ENCODE results near the gene KCND3. TPM values are rescaled to one million over a fixed set of nuclear protein-coding genes. Genes with fewer than 3 reads are reported as not detected.

The KCND3 gene
- polyA plus RNA-seq, 3 donors = not detected

GRCh38 chr1:111812306-111812705, 177.2 kb downstream of the KCND3 start:
- peaks cover 1 to 6% (median 5%) of the 10 kb centered on the region in 3 donors for H3K27me3 Mint-ChIP-seq (ENCODE audit: low read depth in 3 of 3)
- H3K4me1 ChIP-seq (ENCODE audit: control insufficient read depth in 1 of 2, insufficient read depth in 2 of 2, low read length in 2 of 2) = no peaks in the 10 kb centered on the region

GRCh38 chr1:111811891-111812290, 177.6 kb downstream of the KCND3 start:
- no peak overlapping the region for H2AFZ ChIP-seq (ENCODE audit: insufficient read depth, low read depth, low read length, poor library complexity, severe bottlenecking)
- no peaks in the 10 kb centered on the region for H4K20me1 ChIP-seq (ENCODE audit: insufficient read depth, low read length)
- no peak overlapping the region for H3K27ac ChIP-seq (ENCODE audit: low read depth in 1 of 2, low read length in 2 of 2)
- H3K4me3 ChIP-seq (replicated peaks in 1 of 3; ENCODE audit: low read depth in 2 of 3, low read length in 3 of 3) = no peak overlapping the region
- H3K9ac ChIP-seq (ENCODE audit: insufficient read depth, low read length, poor library complexity, severe bottlenecking) = no peak overlapping the region
- Mint-ChIP-seq H3K9me3 (no peaks in the 10 kb centered on the region), H3K36me3 (no peaks in the 10 kb centered on the region), H3K27ac (no peak overlapping the region), H3K4me3 (no peak overlapping the region), H3K4me1 (no peaks in the 10 kb centered on the region), H3K27me3 (ENCODE audit: low read depth in 3 of 3) (peaks cover 1 to 6% (median 4%) of the 10 kb centered on the region in 3 donors)
- H3K36me3 ChIP-seq (replicated peaks in 1 of 2; ENCODE audit: control insufficient read depth in 1 of 2, insufficient read depth in 2 of 2, low read length in 2 of 2) = no peaks in the 10 kb centered on the region
- H3K4me2 ChIP-seq (replicated peaks; ENCODE audit: extremely low read depth, low read length, poor library complexity, severe bottlenecking) = no peak overlapping the region
- TF ChIP-seq CTCF (IDR thresholded peaks at IDR 0.05) = no peak
- H3K79me2 ChIP-seq (ENCODE audit: insufficient read depth, low read length) = no peaks in the 10 kb centered on the region
- 87% methylated on average over 8 of the region's 10 CpGs for WGBS (ENCODE audit: insufficient coverage)
- no peaks in the 10 kb centered on the region for H3K9me3 ChIP-seq (replicated peaks in 1 of 2; ENCODE audit: control insufficient read depth in 1 of 2, insufficient read depth in 1 of 2, low read length in 2 of 2)
- H3K4me1 ChIP-seq (ENCODE audit: control insufficient read depth in 1 of 2, insufficient read depth in 2 of 2, low read length in 2 of 2) = no peaks in the 10 kb centered on the region
- DNase-seq = no peak
- no peaks in the 10 kb centered on the region for H3K27me3 ChIP-seq (ENCODE audit: control insufficient read depth in 2 of 2, insufficient read depth in 2 of 2, low read length in 2 of 2)
- intact Hi-C loops (cut with micrococcal nuclease) = no loop called here

More at GRCh38 chr1:111812306-111812705, 177.2 kb downstream of the KCND3 start:
- Histone ChIP-seq H3K4me3 (replicated peaks in 1 of 3; ENCODE audit: low read depth in 2 of 3, low read length in 3 of 3) (no peak overlapping the region), H3K4me2 (replicated peaks; ENCODE audit: extremely low read depth, low read length, poor library complexity, severe bottlenecking) (no peak overlapping the region), H4K20me1 (ENCODE audit: insufficient read depth, low read length) (no peaks in the 10 kb centered on the region), H3K27me3 (ENCODE audit: control insufficient read depth in 2 of 2, insufficient read depth in 2 of 2, low read length in 2 of 2) (no peaks in the 10 kb centered on the region), H2AFZ (ENCODE audit: insufficient read depth, low read depth, low read length, poor library complexity, severe bottlenecking) (no peak overlapping the region), H3K9ac (ENCODE audit: insufficient read depth, low read length, poor library complexity, severe bottlenecking) (no peak overlapping the region), H3K36me3 (replicated peaks in 1 of 2; ENCODE audit: control insufficient read depth in 1 of 2, insufficient read depth in 2 of 2, low read length in 2 of 2) (no peaks in the 10 kb centered on the region), H3K79me2 (ENCODE audit: insufficient read depth, low read length) (no peaks in the 10 kb centered on the region), H3K27ac (ENCODE audit: low read depth in 1 of 2, low read length in 2 of 2) (no peak overlapping the region), H3K9me3 (replicated peaks in 1 of 2; ENCODE audit: control insufficient read depth in 1 of 2, insufficient read depth in 1 of 2, low read length in 2 of 2) (no peaks in the 10 kb centered on the region)
- intact Hi-C loops (cut with micrococcal nuclease) = no loop called here
- no peaks in the 10 kb centered on the region for H3K4me1 Mint-ChIP-seq
- 100% methylated on average over 1 of the region's 4 CpGs for WGBS (ENCODE audit: insufficient coverage)
- no peaks in the 10 kb centered on the region for H3K36me3 Mint-ChIP-seq
- DNase-seq = no peak
- no peak overlapping the region for H3K27ac Mint-ChIP-seq
- no peak overlapping the region for H3K4me3 Mint-ChIP-seq
- H3K9me3 Mint-ChIP-seq = no peaks in the 10 kb centered on the region
- no peak for TF ChIP-seq CTCF (IDR thresholded peaks at IDR 0.05)

Measured in CD14-positive monocyte (primary cell).